SK-N-SH treated with all-trans-retinoic acid at 6 μM for 48 hours (cell line): ENCODE measurements around the gene RAD51B.

Experiments
- ATAC-seq: fragments of 200-7000 bp; cut with Tn5 transposase; 3 replicates; pipeline ENCODE4 v1.9.1; 2020; ENCODE audit warnings: mild to moderate bottlenecking, moderate library complexity
- BACH2 ChIP-seq: fragments of 250-450 bp; sonication (Bioruptor Pico); IDR thresholded peaks from 2 replicates; pipeline ENCODE4 v1.9.0; 2021; ENCODE audit warnings: mild to moderate bottlenecking, borderline replicate concordance
- CREB5 ChIP-seq: fragments of 250-450 bp; sonication (Bioruptor Pico); IDR thresholded peaks from 2 replicates; pipeline ENCODE4 v1.5.1; 2020; ENCODE audit warnings: low read depth, mild to moderate bottlenecking, moderate library complexity
- CSDC2 ChIP-seq: fragments of 250-450 bp; sonication (Bioruptor Pico); IDR thresholded peaks from 2 replicates; pipeline ENCODE4 v1.5.0; 2020; ENCODE audit warnings: mild to moderate bottlenecking, moderate library complexity
- CSRNP3 ChIP-seq: fragments of 250-450 bp; sonication (Bioruptor Pico); IDR thresholded peaks from 2 replicates; pipeline ENCODE4 v1.5.1; 2021; ENCODE audit warnings: mild to moderate bottlenecking, moderate library complexity
- ESRRG ChIP-seq: fragments of 250-450 bp; sonication (Bioruptor Pico); IDR thresholded peaks from 2 replicates; pipeline ENCODE4 v1.6.1; 2021; ENCODE audit warnings: mild to moderate bottlenecking
- GLIS3 ChIP-seq: fragments of 250-450 bp; sonication (Bioruptor Pico); IDR thresholded peaks from 2 replicates; pipeline ENCODE4 v1.5.0; 2020; ENCODE audit warnings: mild to moderate bottlenecking, moderate library complexity
- ISL1 ChIP-seq: fragments of 250-450 bp; sonication (Bioruptor Pico); IDR thresholded peaks from 2 replicates; pipeline ENCODE4 v2.1.2; 2022; ENCODE audit warnings: mild to moderate bottlenecking, moderate library complexity
- POU6F1 ChIP-seq: fragments of 250-450 bp; sonication (Bioruptor Pico); IDR thresholded peaks from 2 replicates; pipeline ENCODE4 v1.8.0; 2021; ENCODE audit warnings: low read depth, mild to moderate bottlenecking, moderate library complexity, borderline replicate concordance
- PPARA ChIP-seq: fragments of 250-450 bp; sonication (Bioruptor Pico); IDR thresholded peaks from 2 replicates; pipeline ENCODE4 v1.5.0; 2020; ENCODE audit warnings: mild to moderate bottlenecking, borderline replicate concordance
- RARB ChIP-seq: fragments of 250-450 bp; sonication (Bioruptor Pico); IDR thresholded peaks from 2 replicates; pipeline ENCODE4 v1.8.0; 2021; ENCODE audit warnings: mild to moderate bottlenecking, moderate library complexity
- SNAI2 ChIP-seq: fragments of 250-450 bp; sonication (Bioruptor Pico); IDR thresholded peaks from 2 replicates; pipeline ENCODE4 v1.5.0; 2020; ENCODE audit warnings: mild to moderate bottlenecking, moderate library complexity
- TCF4 ChIP-seq: fragments of 250-450 bp; sonication (Bioruptor Pico); IDR thresholded peaks from 2 replicates; pipeline ENCODE4 v1.8.0; 2021; ENCODE audit warnings: mild to moderate bottlenecking, moderate library complexity, borderline replicate concordance
- TOX ChIP-seq: fragments of 250-450 bp; sonication (Bioruptor Pico); IDR thresholded peaks from 2 replicates; pipeline ENCODE4 v1.8.0; 2021; ENCODE audit warnings: mild to moderate bottlenecking, moderate library complexity, borderline replicate concordance
- TSHZ2 ChIP-seq: fragments of 250-450 bp; sonication (Bioruptor Pico); IDR thresholded peaks from 2 replicates; pipeline ENCODE4 v1.5.0; 2020; ENCODE audit warnings: mild to moderate bottlenecking, moderate library complexity
- ZC3H10 ChIP-seq: fragments of 250-450 bp; sonication (Bioruptor Pico); IDR thresholded peaks from 2 replicates; pipeline ENCODE4 v1.5.1; 2021; ENCODE audit warnings: mild to moderate bottlenecking, moderate library complexity
- ZFP3 ChIP-seq: fragments of 250-450 bp; sonication (Bioruptor Pico); IDR thresholded peaks from 2 replicates; pipeline ENCODE4 v1.5.0; 2020; ENCODE audit warnings: mild to moderate bottlenecking, moderate library complexity
- ZFP30 ChIP-seq: fragments of 450-650 bp; formaldehyde crosslinking; IDR thresholded peaks from 2 replicates; pipeline ENCODE4 v1.5.0; 2022; ENCODE audit warnings: mild to moderate bottlenecking, moderate library complexity
- ZNF565 ChIP-seq: fragments of 450-650 bp; formaldehyde crosslinking; conservative IDR thresholded peaks from 2 replicates; pipeline ENCODE4 v1.5.0; 2020; ENCODE audit warnings: low read depth, mild to moderate bottlenecking, moderate library complexity
- ZNF70 ChIP-seq: fragments of 450-650 bp; formaldehyde crosslinking; IDR thresholded peaks from 2 replicates; pipeline ENCODE4 v1.5.0; 2020; ENCODE audit warnings: mild to moderate bottlenecking, moderate library complexity
- ZNF8 ChIP-seq: fragments of 450-650 bp; formaldehyde crosslinking; IDR thresholded peaks from 2 replicates; pipeline ENCODE4 v1.5.0; 2020; ENCODE audit warnings: mild to moderate bottlenecking, moderate library complexity

Gene RAD51B

GRCh38 chr14:68370057-68370360 is 550.4 kb downstream of the RAD51B start (continued):
- TF ChIP-seq POU6F1 (no peak), ZNF8 (CRISPR knock-in tag) (no peak), CREB5 (CRISPR knock-in tag) (no peak), ZNF565 (CRISPR knock-in tag) (no peak)

- TF ChIP-seq RARB (CRISPR knock-in tag) (no peak), TCF4 (CRISPR knock-in tag) (no peak), SNAI2 (no peak), BACH2 (CRISPR knock-in tag) (no peak), CSRNP3 (CRISPR knock-in tag) (no peak), TOX (no peak), CSDC2 (no peak), ISL1 (no peak), ZFP3 (CRISPR knock-in tag) (no peak), ZNF70 (CRISPR knock-in tag) (no peak), PPARA (CRISPR knock-in tag) (no peak), ZNF565 (CRISPR knock-in tag) (no peak), ZC3H10 (no peak), TSHZ2 (no peak), ESRRG (CRISPR knock-in tag) (no peak), GLIS3 (CRISPR knock-in tag) (no peak)
- no peak for ATAC-seq
Observed at GRCh38 chr14:68372368-68372767, 552.8 kb downstream of the RAD51B start.

- ATAC-seq = no peak
- no peak for TF ChIP-seq GLIS3 (CRISPR knock-in tag)
- TF ChIP-seq BACH2 (CRISPR knock-in tag) = no peak
- TF ChIP-seq PPARA (CRISPR knock-in tag) = no peak
- TF ChIP-seq ZNF70 (CRISPR knock-in tag) = no peak
- TF ChIP-seq ZC3H10 = no peak
- no peak for TF ChIP-seq CSDC2
- TF ChIP-seq POU6F1 = no peak
- TF ChIP-seq TOX = no peak
- TF ChIP-seq CREB5 (CRISPR knock-in tag) = no peak
- TF ChIP-seq ZFP30 (CRISPR knock-in tag) = no peak
- no peak for TF ChIP-seq ZNF8 (CRISPR knock-in tag)
- TF ChIP-seq ESRRG (CRISPR knock-in tag) = no peak
Observed at GRCh38 chr14:68373124-68373646, 553.6 kb downstream of the RAD51B start.
